ENCODE measurements around the gene COL19A1.
"Not testable (repeated sequence)": the region's sequence is repeated elsewhere in the genome, so short reads cannot be mapped to it uniquely, and the experiment has no call there.

The COL19A1 gene

GRCh38 chr6:69866351-69866769, at the start of gene COL19A1:
TSS of gene COL19A1 (plus strand) at chr6:69866556. CDS start at chr6:69879568, 13,012 bp downstream.
- DNase-seq, result peak; percentile 19 to 26

GRCh38 chr6:69816569-69816968, 49.8 kb upstream of the COL19A1 start:
- no peak for DNase-seq

DNA sequence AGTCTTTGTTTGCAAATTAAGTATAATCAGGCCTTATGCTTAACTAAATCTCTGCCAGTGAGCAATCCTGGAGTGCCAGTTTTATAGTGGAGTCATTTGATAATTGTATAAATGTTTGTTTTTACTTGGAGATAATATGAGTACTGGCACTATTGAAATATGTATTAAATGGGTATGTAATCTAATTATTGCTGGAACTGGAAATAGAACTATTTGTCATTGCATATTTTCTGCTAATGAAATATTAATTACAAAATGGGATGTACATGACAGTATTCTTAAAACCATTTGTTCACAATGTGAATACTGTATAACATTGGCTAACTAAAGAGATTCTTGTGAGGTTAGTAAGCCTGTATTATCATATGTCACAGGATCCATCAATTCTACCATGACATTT, 49.0 kb upstream of the COL19A1 start:
- DNase-seq, result no peak

- DNase-seq, result no peak
Observed at GRCh38 chr6:69818223-69818930, 48.0 kb upstream of the COL19A1 start.

DNA sequence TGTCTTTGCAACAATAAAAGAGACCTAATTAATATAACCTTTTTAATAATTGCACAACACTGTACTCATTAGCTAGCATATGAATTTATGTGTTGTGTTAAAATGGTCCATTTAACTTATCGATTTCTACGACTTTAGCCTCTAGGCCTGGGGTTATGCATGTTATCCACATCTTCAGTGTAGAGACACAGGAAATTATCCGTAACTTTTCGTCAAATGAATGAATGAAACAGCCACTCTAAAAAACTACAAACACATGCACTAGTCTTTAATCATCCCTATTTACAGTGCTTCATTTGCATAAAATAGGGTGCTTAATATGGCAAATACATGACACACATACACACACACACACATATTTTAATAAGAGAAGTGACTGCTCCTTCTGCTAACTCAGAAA, 47.2 kb upstream of the COL19A1 start:
- DNase-seq, result no peak

DNA sequence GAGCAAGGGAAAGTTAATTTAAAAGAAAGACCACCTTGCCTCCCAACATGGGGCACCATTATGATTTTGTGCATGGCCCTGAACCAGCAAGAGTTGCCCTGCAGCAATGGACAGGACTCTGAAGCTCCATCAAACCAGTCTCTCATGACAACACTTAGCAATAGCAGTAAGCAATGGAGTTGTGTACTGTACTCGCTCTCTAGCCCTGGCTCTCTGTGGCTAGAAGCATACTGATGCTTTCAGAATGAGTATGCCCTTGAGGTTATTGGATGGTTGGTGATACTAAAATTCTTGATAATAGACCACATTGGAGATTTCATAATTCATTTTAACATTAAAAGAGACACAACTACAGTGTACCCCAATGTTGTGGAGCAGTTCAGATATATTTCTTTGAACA, 46.3 kb upstream of the COL19A1 start:
- no peak for DNase-seq

DNA sequence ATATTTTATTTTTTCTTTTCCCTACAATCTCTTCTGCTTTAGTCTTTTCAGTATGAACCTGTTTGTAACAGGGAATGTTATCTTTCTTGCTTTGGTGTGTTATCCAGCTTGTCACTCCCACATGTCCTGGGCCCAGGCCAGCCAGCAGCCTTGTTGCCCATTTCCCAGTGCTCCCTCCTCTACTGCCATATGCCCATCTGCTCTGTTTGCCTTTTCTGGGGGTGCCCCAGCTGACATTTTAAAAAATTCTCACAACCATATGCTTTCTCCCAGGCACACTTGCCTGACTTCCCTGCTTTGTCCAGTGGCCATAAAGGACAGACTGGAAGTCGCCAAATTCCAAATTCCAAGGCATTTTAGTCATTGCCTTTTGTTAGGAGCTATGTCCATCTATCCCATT, 45.9 kb upstream of the COL19A1 start:
- DNase-seq, result no peak

- not testable (repeated sequence) for DNase-seq
Observed at GRCh38 chr6:69824355-69824754, 42.0 kb upstream of the COL19A1 start.

DNA sequence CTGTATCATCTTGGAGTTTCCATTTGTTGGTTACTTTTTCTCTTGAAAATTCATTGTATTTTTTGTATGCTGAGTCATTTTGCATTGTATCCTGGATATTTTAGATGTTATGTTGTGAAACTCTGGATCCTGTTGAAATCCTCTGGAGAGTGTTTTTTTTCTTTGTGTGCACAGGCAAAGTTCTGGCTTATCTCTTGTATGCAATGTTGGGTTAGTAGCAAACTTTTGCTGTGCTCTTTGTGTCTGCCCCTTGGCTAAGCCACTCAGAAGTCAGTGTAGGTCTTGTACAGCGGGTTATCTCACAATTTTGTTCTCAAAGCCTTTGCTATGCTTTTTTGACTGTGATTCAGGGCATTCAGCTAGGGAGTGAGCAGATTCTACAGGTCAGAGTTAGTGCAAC, 40.5 kb upstream of the COL19A1 start:
- DNase-seq, result no peak

GRCh38 chr6:69827276-69827893, 39.0 kb upstream of the COL19A1 start:
- no peak for DNase-seq

DNA sequence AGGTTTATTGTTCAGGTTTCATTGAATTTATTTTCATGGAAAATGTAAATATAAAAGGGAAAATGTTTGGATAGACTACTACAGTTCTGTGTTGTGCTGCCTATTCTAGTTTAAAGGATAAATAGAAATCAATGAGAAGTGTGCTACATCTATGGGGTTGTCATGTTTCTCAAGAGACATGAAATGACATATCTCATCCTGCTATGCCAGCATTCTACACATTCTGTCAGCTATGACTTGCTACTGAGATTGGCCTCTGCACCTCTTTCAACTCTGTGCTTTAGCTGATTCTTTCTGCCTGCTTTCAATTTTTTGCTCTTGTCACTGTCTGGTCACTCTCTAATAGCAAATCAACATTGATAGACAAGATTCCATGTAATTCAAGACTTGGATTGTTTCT, 33.8 kb upstream of the COL19A1 start:
- no peak for DNase-seq

DNA sequence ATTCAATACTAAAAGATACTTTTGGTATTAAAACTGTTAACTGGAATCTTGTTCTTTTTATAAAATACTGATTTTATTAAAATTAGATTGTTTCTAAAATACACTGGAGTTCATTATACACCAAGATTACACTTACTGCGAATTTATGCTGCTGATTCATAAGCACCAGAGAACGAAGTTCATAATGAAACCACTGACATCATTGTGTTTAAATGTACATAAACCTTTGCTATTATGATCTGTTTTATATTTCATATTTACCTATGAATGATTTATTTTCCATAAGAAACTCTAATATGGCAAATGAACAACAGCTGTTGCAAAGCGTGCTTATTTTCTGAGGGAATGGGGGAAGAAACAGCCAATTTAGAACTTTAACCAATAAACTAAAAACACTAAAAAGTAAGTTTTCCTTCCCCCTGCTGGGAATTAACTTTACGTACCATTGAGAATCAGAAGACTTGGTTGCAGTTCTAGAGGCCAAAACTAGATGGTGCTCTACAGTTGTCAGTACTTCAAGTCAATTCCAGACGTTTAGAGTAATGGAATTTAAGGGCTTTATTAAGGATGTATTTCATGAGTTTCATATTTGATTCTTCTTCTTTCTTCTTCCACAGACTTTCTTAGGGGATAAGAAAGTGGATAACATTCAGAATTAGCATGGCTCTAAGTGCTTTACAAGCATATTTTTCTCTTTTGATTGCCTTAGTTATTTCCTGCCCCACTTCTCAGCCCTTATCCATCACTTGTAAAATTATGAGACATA, 30.8 kb upstream of the COL19A1 start:
- no peak for DNase-seq

GRCh38 chr6:69841862-69842261, 24.5 kb upstream of the COL19A1 start:
- no peak for DNase-seq

GRCh38 chr6:69843189-69843588, 23.2 kb upstream of the COL19A1 start:
- DNase-seq, result no peak

DNA sequence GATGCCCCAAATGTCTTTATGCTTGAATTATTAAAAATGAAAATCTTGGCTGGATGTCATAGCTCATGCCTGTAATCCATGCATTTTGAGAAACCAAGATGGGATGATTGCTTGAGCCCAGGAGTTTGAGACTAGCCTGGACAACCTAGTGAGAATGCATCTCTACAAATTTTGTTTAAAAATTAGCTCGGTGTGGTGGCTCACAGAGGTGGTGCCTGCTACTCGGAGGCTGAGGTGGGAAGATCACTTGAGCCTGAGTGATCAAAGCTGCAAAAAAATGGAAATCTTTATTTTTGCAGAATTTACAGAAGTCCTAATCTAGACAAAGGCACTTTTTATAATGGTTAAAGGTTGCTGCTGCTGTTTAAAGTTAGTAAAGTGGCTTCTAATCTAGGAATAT, 20.0 kb upstream of the COL19A1 start:
- DNase-seq, result no peak

GRCh38 chr6:69846770-69847491, 19.4 kb upstream of the COL19A1 start:
- DNase-seq, result no peak

- DNase-seq, result no peak
Observed at GRCh38 chr6:69847492-69847788, 18.9 kb upstream of the COL19A1 start.

DNA sequence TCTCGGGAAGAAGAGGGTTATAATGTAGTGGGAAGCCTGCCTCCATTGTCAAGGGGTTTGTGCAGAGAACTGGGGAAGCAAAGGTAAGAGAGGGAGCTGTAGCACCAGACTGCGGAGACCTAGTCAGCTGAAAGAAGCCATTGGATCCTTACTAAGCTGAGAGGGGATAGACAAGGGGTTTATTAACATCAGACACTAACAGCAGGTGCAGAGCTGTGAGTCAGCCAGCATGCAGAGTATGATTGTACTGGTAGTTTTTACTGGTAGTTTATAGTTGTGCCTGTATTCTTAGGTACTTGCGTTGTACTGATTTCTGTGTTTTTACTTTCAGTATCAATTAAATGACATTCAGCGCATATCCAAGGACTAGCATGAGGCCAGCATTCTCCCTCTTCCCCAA, 17.8 kb upstream of the COL19A1 start:
- DNase-seq, result no peak

- DNase-seq, result no peak
Observed at GRCh38 chr6:69852706-69853105, 13.7 kb upstream of the COL19A1 start.

GRCh38 chr6:69861986-69862385, 4.4 kb upstream of the COL19A1 start:
- DNase-seq, result no peak

DNA sequence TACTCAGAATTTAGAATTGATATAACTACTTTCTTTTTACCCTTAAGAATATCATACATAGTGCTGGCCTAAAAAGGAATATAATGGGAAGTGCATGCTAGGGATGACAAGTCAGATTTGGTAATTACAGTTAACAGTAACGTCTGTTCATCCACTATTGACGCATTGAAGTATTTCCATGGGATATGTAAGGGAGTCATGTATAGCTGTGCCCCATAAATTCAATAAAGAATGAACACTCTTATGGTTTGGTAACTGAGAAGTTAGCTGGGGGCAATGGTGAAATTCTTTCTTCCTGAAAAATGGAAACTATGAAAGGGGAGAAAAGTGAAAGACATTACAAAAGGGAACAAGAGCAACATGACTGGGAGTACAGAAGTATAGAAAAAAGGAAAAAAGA, 2.6 kb upstream of the COL19A1 start:
- DNase-seq, result no peak

- DNase-seq, result no peak
Observed at GRCh38 chr6:69865126-69865525, 1.2 kb upstream of the COL19A1 start.
